ENCODE data around the gene BABAM2. TPM values are rescaled to one million over a fixed set of nuclear protein-coding genes. Genes with fewer than 3 reads are reported as not detected.
A peak's percentile ranks its signal among the peaks of the same experiment; 100 is the strongest.

BABAM2 gene
- total RNA-seq, 1 donor from 2014 or later = 34.6 TPM

DNA sequence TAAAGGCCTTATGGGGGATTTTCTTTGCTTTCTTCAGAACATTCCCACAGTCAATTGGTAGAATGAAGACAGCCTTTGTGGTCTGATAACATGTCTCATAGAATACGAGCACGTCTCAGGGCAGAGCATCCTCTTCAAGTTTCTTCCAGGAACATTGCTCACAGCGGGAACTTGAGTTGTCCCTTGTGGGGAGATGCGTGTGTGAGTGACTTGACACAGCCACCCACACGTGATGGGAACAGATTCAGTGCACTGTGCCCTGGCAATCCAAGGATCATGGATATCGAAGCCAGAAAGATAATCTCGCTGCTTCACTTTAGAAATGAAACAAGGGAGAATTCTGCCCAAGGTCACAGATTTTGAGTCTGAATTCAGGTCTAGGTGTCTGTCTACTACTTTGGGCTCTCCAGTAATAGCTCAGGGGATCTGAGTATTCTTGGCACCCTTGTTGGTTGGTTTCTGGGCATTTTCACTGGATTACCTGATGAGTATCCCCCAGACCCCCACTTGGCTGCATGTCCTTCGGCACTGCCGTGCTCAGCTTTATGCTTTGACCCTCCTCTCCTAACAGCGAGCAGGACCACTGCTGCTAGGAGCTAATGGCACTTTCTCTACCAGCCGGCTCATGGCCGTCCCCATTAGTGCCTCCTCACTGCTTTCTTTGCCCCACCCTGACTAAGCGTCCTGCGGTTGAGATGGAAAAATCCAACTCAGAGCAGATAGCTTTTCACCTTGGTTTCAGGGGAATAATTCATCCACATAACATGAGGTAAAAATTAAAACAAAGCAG, 426.2 kb downstream of the BABAM2 start:
- H3K9me3 Mint-ChIP-seq = no peaks in the 10 kb centered on the region
- H4K20me1 ChIP-seq (ENCODE audit: low read depth) = no peaks in the 10 kb centered on the region
- peaks cover 27% of the 10 kb centered on the region for H3K4me1 Mint-ChIP-seq
- no peaks in the 10 kb centered on the region for H3K27me3 ChIP-seq
- H3K4me3 Mint-ChIP-seq = no peak overlapping the region
- no peaks in the 10 kb centered on the region for H3K9me3 ChIP-seq (ENCODE audit: low read depth)
- no peak overlapping the region for H3K4me3 ChIP-seq
- H3K27me3 Mint-ChIP-seq (ENCODE audit: insufficient read depth, low read depth) = peaks cover 3% of the 10 kb centered on the region
- no peak overlapping the region for H3K4me2 ChIP-seq
- no peak for DNase-seq (ENCODE audit: low spot score)
- H3K9ac ChIP-seq = no peak overlapping the region
- TF ChIP-seq EZH2phosphoT487 (IDR thresholded peaks at IDR 0.05) (no peak), EZH2 (IDR thresholded peaks at IDR 0.05) (no peak)
- TF ChIP-seq, protein P1, sequence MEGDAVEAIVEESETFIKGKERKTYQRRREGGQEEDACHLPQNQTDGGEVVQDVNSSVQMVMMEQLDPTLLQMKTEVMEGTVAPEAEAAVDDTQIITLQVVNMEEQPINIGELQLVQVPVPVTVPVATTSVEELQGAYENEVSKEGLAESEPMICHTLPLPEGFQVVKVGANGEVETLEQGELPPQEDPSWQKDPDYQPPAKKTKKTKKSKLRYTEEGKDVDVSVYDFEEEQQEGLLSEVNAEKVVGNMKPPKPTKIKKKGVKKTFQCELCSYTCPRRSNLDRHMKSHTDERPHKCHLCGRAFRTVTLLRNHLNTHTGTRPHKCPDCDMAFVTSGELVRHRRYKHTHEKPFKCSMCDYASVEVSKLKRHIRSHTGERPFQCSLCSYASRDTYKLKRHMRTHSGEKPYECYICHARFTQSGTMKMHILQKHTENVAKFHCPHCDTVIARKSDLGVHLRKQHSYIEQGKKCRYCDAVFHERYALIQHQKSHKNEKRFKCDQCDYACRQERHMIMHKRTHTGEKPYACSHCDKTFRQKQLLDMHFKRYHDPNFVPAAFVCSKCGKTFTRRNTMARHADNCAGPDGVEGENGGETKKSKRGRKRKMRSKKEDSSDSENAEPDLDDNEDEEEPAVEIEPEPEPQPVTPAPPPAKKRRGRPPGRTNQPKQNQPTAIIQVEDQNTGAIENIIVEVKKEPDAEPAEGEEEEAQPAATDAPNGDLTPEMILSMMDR (IDR thresholded peaks at IDR 0.05) = no peak
- no peaks in the 10 kb centered on the region for H3K79me2 ChIP-seq (ENCODE audit: low read depth)
- H3K36me3 Mint-ChIP-seq = peaks cover 3% of the 10 kb centered on the region
- no peak overlapping the region for H2AFZ ChIP-seq (replicated peaks)
- no peaks in the 10 kb centered on the region for H3K36me3 ChIP-seq
- peaks cover 40% of the 10 kb centered on the region for H3K4me1 ChIP-seq
- peaks cover 24% of the 10 kb centered on the region for H3F3A ChIP-seq (ENCODE audit: low read depth)
- H3K27ac Mint-ChIP-seq = no peak overlapping the region
- H3K27ac ChIP-seq = no peak overlapping the region

DNA sequence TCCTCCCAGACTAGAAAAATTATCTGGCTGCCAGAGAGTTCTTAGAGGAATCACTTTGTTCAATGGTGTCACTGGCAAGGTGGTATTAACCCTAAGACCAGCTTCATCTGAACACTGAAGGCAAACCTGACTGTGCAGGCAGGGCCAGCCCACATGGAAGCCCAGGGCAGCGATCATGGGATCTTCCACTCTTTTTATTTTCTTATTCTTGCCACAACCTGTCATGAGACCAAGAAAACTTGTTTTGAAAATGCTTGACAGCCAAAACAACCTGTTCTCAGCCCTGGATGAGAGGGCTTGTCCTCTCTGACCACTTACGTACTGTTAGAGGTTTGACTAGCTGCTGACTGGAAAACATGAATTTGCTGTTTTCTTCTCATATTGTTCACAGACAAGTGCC, 426.9 kb downstream of the BABAM2 start:
- peaks cover 34% of the 10 kb centered on the region for H3K4me1 Mint-ChIP-seq

DNA sequence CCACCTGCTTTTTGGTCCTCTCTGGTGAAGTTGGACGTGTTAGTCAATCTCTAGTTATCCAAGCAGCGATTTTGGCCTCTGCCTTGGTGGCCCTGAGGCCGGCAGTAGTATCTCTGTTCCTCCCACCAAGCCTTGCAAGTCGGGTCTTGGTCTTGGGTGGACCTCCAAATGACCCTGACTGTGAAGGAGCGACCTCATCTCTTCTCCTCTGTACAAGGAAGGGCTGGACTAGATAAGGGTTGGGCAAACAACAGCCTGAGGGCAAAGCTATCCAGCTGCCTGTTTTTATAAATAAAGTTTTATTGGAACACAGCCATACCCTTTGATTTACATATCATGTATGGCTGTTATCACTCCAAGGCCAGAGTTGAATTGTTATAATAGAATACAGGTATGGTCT, 427.5 kb downstream of the BABAM2 start:
- Histone ChIP-seq H3K9me3 (ENCODE audit: low read depth) (no peaks in the 10 kb centered on the region), H3K79me2 (ENCODE audit: low read depth) (no peaks in the 10 kb centered on the region), H3F3A (ENCODE audit: low read depth) (peaks cover 36% of the 10 kb centered on the region), H3K4me3 (no peak overlapping the region), H4K20me1 (ENCODE audit: low read depth) (no peaks in the 10 kb centered on the region), H3K27me3 (no peaks in the 10 kb centered on the region), H2AFZ (replicated peaks) (no peak overlapping the region), H3K36me3 (no peaks in the 10 kb centered on the region), H3K4me2 (no peak overlapping the region), H3K9ac (no peak overlapping the region), H3K27ac (no peak overlapping the region), H3K4me1 (peaks cover 53% of the 10 kb centered on the region)
- H3K36me3 Mint-ChIP-seq = peaks cover 3% of the 10 kb centered on the region
- H3K27me3 Mint-ChIP-seq (ENCODE audit: insufficient read depth, low read depth) = peaks cover 6% of the 10 kb centered on the region
- peaks cover 38% of the 10 kb centered on the region for H3K4me1 Mint-ChIP-seq
- H3K4me3 Mint-ChIP-seq = no peak overlapping the region
- H3K27ac Mint-ChIP-seq = peak overlapping the region; percentile 67
- DNase-seq (ENCODE audit: low spot score) = no peak
- no peaks in the 10 kb centered on the region for H3K9me3 Mint-ChIP-seq
- TF ChIP-seq EZH2 (IDR thresholded peaks at IDR 0.05) (no peak), EZH2phosphoT487 (IDR thresholded peaks at IDR 0.05) (no peak)
- TF ChIP-seq, protein P1 (IDR thresholded peaks at IDR 0.05) = no peak

More for the DNA sequence above, 426.9 kb downstream of the BABAM2 start:
- Histone ChIP-seq H2AFZ (replicated peaks) (no peak overlapping the region), H3K4me3 (no peak overlapping the region), H3K27me3 (no peaks in the 10 kb centered on the region), H3K4me1 (peaks cover 47% of the 10 kb centered on the region), H3K9me3 (ENCODE audit: low read depth) (no peaks in the 10 kb centered on the region), H3K36me3 (no peaks in the 10 kb centered on the region), H3K79me2 (ENCODE audit: low read depth) (no peaks in the 10 kb centered on the region), H3K4me2 (no peak overlapping the region), H3K27ac (no peak overlapping the region), H3F3A (ENCODE audit: low read depth) (peaks cover 30% of the 10 kb centered on the region), H3K9ac (no peak overlapping the region), H4K20me1 (ENCODE audit: low read depth) (no peaks in the 10 kb centered on the region)
- no peak overlapping the region for H3K27ac Mint-ChIP-seq
- TF ChIP-seq, protein P1 (IDR thresholded peaks at IDR 0.05) = no peak
- TF ChIP-seq EZH2phosphoT487 (IDR thresholded peaks at IDR 0.05) = no peak
- H3K4me3 Mint-ChIP-seq = no peak overlapping the region
- peaks cover 6% of the 10 kb centered on the region for H3K27me3 Mint-ChIP-seq (ENCODE audit: insufficient read depth, low read depth)
- no peaks in the 10 kb centered on the region for H3K9me3 Mint-ChIP-seq
- DNase-seq (ENCODE audit: low spot score) = no peak
- peaks cover 3% of the 10 kb centered on the region for H3K36me3 Mint-ChIP-seq

Measured in neural progenitor cell (in vitro differentiated cells).